Coronary artery (tissue), 2 donors: ENCODE measurements around the gene ATP9B.

Experiments used
- DNase-seq: peaks from one replicate; pipeline ENCODE4 v3.0.0-alpha.2; 2017; ENCODE audit warnings: low spot score
- H3K27ac ChIP-seq, 2 donors: fragments of 200-600 bp; sonication (generic); one replicate each; pipeline ENCODE4 v1.5.1; 2016 to 2019
- H3K4me3 ChIP-seq: fragments of 200-600 bp; sonication (generic); 2 replicates; pipeline ENCODE4 v1.5.1; 2016; ENCODE audit warnings: mild to moderate bottlenecking, moderate library complexity
- TF ChIP-seq, protein P1 (sequence below): fragments of 200-600 bp; sonication (generic); IDR thresholded peaks from one replicate; pipeline ENCODE4 v1.5.1; 2019; ENCODE audit warnings: antibody characterized with exemption

ATP9B gene

DNA sequence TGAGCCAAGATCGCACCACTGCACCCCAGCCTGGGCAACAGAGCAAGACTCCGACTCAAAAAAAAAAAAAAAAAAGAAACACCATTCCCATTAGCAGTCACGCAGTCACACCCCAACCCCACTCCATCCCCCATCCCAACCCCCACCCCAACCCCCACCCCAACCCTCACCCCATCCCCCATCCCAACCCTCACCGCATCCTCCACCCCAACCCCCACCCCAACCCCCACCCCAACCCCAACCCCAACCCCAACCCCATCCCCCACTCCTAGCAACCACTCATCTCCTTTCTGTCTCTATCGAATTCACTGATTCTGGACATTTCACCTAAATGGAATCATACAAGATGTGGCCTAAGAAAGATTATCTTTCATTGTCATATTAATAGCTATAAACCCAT, 25.9 kb upstream of the ATP9B start:
- TF ChIP-seq, protein P1, sequence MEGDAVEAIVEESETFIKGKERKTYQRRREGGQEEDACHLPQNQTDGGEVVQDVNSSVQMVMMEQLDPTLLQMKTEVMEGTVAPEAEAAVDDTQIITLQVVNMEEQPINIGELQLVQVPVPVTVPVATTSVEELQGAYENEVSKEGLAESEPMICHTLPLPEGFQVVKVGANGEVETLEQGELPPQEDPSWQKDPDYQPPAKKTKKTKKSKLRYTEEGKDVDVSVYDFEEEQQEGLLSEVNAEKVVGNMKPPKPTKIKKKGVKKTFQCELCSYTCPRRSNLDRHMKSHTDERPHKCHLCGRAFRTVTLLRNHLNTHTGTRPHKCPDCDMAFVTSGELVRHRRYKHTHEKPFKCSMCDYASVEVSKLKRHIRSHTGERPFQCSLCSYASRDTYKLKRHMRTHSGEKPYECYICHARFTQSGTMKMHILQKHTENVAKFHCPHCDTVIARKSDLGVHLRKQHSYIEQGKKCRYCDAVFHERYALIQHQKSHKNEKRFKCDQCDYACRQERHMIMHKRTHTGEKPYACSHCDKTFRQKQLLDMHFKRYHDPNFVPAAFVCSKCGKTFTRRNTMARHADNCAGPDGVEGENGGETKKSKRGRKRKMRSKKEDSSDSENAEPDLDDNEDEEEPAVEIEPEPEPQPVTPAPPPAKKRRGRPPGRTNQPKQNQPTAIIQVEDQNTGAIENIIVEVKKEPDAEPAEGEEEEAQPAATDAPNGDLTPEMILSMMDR, result no peak
- no peak for DNase-seq
- no peak overlapping the region for H3K27ac ChIP-seq
- no peak overlapping the region for H3K4me3 ChIP-seq

DNA sequence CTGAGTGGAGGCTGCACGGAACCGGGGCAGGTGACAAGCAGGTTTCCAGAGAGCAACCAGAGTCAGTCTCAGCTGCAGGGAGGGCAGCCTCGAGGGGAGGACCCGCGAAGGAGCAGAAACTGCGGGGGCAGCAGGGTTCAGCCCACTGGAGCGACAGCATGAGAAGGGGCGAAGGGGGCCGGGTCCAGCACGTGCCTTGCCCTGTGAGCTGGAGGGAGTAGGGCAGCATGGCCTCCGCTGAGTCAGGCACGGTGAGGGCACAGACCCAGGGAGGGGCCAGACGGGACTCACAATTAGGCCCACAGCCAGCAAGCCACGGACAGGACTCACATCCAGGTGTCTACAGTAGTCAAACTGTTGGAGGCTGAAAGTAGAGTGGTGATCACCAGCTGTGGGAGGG, 22.7 kb upstream of the ATP9B start:
- no peak overlapping the region for H3K27ac ChIP-seq
- TF ChIP-seq, protein P1, result no peak
- no peak for DNase-seq
- no peak overlapping the region for H3K4me3 ChIP-seq

DNA sequence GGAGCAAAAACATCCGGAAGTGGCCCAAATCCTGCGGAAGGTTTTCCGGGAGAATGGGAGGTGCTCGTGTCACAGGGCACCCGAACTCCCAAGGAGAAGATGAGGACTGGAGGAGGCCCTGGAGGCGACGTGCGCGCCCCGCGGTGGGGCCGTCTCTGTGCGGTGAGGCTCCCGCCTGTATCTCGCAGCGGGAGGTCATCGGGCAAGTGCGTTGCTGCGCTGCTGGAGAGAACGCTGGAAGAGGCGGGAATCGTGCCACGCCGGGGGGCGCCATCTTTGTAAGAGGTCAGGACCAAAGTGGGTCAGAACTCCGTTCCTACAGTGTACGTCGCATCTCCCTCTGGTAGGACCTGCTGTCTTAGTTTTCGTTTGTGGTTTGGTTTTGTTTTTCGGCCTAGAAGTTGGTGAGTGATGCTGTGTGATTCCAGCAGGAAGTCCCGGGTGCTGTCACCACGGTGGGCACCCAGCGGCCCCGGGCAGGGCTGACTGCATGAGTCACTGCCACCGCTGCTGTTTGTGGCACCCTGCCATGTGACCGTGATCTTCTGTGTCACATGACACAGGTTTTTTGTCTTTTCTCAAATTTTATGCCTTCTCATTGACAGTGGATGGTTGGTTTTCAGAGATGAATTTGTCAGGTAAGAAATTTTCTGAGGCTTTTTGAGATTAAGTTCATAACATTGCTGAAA, 21.5 kb upstream of the ATP9B start:
- no peak for DNase-seq
- no peak overlapping the region for H3K27ac ChIP-seq
- TF ChIP-seq, protein P1, result no peak
- no peak overlapping the region for H3K4me3 ChIP-seq

- Histone ChIP-seq H3K27ac (no peak overlapping the region), H3K4me3 (no peak overlapping the region)
- TF ChIP-seq, protein P1, result no peak
- DNase-seq, result no peak
These were observed 21.0 kb upstream of the ATP9B start for GRCh38 chr18:79048245-79048632.

- no peak for DNase-seq
- TF ChIP-seq, protein P1, result no peak
- Histone ChIP-seq H3K4me3 (no peak overlapping the region), H3K27ac (no peak overlapping the region)
These were observed 19.7 kb upstream of the ATP9B start for GRCh38 chr18:79049506-79049905.

DNA sequence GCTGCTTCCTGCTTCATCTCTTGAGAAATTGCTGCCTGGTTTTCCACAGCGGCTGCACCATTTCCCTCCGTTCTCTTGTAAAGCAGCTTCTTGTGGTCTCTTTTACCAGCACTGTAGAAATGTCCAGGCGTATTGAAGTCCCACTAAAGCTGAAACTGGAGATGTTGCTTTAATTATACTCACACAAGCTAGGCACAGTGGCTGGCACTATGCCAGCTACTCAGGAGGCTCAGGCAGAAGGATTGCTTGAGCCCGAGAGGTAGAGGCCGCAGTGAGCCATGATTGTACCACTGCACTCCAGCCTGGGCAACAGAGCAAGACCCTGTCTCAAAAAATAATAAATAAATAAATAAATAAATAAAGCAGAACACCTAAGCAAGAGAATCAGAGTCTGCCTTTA, 19.2 kb upstream of the ATP9B start:
- no peak for DNase-seq
- H3K4me3 ChIP-seq, result no peak overlapping the region
- TF ChIP-seq, protein P1, result no peak
- no peak overlapping the region for H3K27ac ChIP-seq

GRCh38 chr18:79056827-79057367, 12.3 kb upstream of the ATP9B start:
- no peak for DNase-seq
- no peak overlapping the region for H3K27ac ChIP-seq
- no peak overlapping the region for H3K4me3 ChIP-seq
- TF ChIP-seq, protein P1, result no peak
